WTC11 (cell line): ENCODE results near the gene RPTOR.

Experiments
- ATF1 ChIP-seq: sonication (generic); formaldehyde crosslinking; IDR thresholded peaks from 2 replicates; pipeline ENCODE4 v1.8.1; 2023; ENCODE audit warnings: mild to moderate bottlenecking, moderate library complexity, missing genetic modification reagents
- ATF3 ChIP-seq: sonication (generic); formaldehyde crosslinking; conservative IDR thresholded peaks from 2 replicates; pipeline ENCODE4 v1.8.1; 2022; ENCODE audit warnings: mild to moderate bottlenecking, missing genetic modification reagents
- CTCF ChIP-seq: fragments of 200-600 bp; IDR thresholded peaks from 2 replicates; pipeline ENCODE4 v1.8.0; 2022; ENCODE audit warnings: antibody characterized with exemption
- EMX1 ChIP-seq: fragments of 250-450 bp; sonication (Bioruptor Pico); IDR thresholded peaks from 2 replicates; pipeline ENCODE4 v1.8.0; 2021; ENCODE audit warnings: mild to moderate bottlenecking
- ESRRA ChIP-seq: sonication (generic); formaldehyde crosslinking; IDR thresholded peaks from 2 replicates; pipeline ENCODE4 v1.8.1; 2022; ENCODE audit warnings: mild to moderate bottlenecking, missing genetic modification reagents, borderline replicate concordance
- ETV6 ChIP-seq: sonication (generic); formaldehyde crosslinking; IDR thresholded peaks from 2 replicates; pipeline ENCODE4 v1.8.1; 2022; ENCODE audit warnings: mild to moderate bottlenecking, missing genetic modification reagents
- FOXJ3 ChIP-seq: sonication (generic); formaldehyde crosslinking; IDR thresholded peaks from 2 replicates; pipeline ENCODE4 v1.9.0; 2021; ENCODE audit warnings: missing genetic modification reagents, mild to moderate bottlenecking, borderline replicate concordance
- FOXP4 ChIP-seq: sonication (generic); formaldehyde crosslinking; IDR thresholded peaks from 2 replicates; pipeline ENCODE4 v1.8.0; 2022; ENCODE audit warnings: mild to moderate bottlenecking, missing genetic modification reagents
- MAX ChIP-seq: sonication (generic); formaldehyde crosslinking; IDR thresholded peaks from 2 replicates; pipeline ENCODE4 v1.8.0; 2022; ENCODE audit warnings: mild to moderate bottlenecking, missing genetic modification reagents
- TP53 ChIP-seq: sonication (generic); formaldehyde crosslinking; IDR thresholded peaks from 2 replicates; pipeline ENCODE4 v1.8.1; 2023; ENCODE audit warnings: mild to moderate bottlenecking, missing genetic modification reagents
- USF2 ChIP-seq: sonication (generic); formaldehyde crosslinking; IDR thresholded peaks from 2 replicates; pipeline ENCODE4 v1.8.1; 2023; ENCODE audit warnings: mild to moderate bottlenecking, missing genetic modification reagents, moderate library complexity
- TF ChIP-seq, protein P1 (sequence below): fragments of 250-450 bp; sonication (Bioruptor Pico); IDR thresholded peaks from 2 replicates; pipeline ENCODE4 v1.9.0; 2021; ENCODE audit warnings: moderate library complexity, mild to moderate bottlenecking, inconsistent platforms, borderline replicate concordance

- TF ChIP-seq EMX1, result no peak
- TF ChIP-seq CTCF, result no peak
- TF ChIP-seq TP53 (CRISPR knock-in tag), result no peak
- no peak for TF ChIP-seq ETV6 (CRISPR knock-in tag)
- TF ChIP-seq ATF3 (CRISPR knock-in tag), result no peak
- no peak for TF ChIP-seq ESRRA (CRISPR knock-in tag)
- no peak for TF ChIP-seq ATF1
- TF ChIP-seq, protein P1, sequence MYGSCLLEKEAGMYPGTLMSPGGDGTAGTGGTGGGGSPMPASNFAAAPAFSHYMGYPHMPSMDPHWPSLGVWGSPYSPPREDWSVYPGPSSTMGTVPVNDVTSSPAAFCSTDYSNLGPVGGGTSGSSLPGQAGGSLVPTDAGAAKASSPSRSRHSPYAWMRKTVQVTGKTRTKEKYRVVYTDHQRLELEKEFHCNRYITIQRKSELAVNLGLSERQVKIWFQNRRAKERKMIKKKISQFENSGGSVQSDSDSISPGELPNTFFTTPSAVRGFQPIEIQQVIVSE, result no peak
- TF ChIP-seq FOXJ3 (CRISPR knock-in tag), result no peak
- TF ChIP-seq MAX (CRISPR knock-in tag), result no peak
- TF ChIP-seq FOXP4 (CRISPR knock-in tag), result no peak
- TF ChIP-seq USF2 (CRISPR knock-in tag), result no peak
These were observed 236.6 kb downstream of the RPTOR start for GRCh38 chr17:80781211-80781610.
